ENCODE results near the gene CAMTA1.

The CAMTA1 gene

GRCh38 chr1:7515175-7515574 is 729.9 kb downstream of the CAMTA1 start:
- DNase-seq (ENCODE audit: low read depth) = peak; percentile 16
- no peak for TF ChIP-seq CTCF (IDR thresholded peaks at IDR 0.05; ENCODE audit: insufficient read depth, low read depth, low read length, missing control alignments)
- H3K4me3 ChIP-seq (ENCODE audit: low read length) = no peak overlapping the region

GRCh38 chr1:7515904-7516303 is 730.6 kb downstream of the CAMTA1 start:
- no peak for TF ChIP-seq CTCF (IDR thresholded peaks at IDR 0.05; ENCODE audit: insufficient read depth, low read depth, low read length, missing control alignments)
- H3K4me3 ChIP-seq (ENCODE audit: low read length) = no peak overlapping the region
- no peak for DNase-seq (ENCODE audit: low read depth)

- TF ChIP-seq CTCF (IDR thresholded peaks at IDR 0.05; ENCODE audit: insufficient read depth, low read depth, low read length, missing control alignments) = no peak
- no peak overlapping the region for H3K4me3 ChIP-seq (ENCODE audit: low read length)
- DNase-seq (ENCODE audit: low read depth) = no peak
Observed at GRCh38 chr1:7516341-7516740, 731.1 kb downstream of the CAMTA1 start.

GRCh38 chr1:7516929-7517328 is 731.7 kb downstream of the CAMTA1 start:
- H3K4me3 ChIP-seq (ENCODE audit: low read length) = no peak overlapping the region
- DNase-seq (ENCODE audit: low read depth) = no peak
- TF ChIP-seq CTCF (IDR thresholded peaks at IDR 0.05; ENCODE audit: insufficient read depth, low read depth, low read length, missing control alignments) = no peak

GRCh38 chr1:7517611-7518330 is 732.5 kb downstream of the CAMTA1 start:
- H3K4me3 ChIP-seq (ENCODE audit: low read length) = no peak overlapping the region
- TF ChIP-seq CTCF (IDR thresholded peaks at IDR 0.05; ENCODE audit: insufficient read depth, low read depth, low read length, missing control alignments) = no peak
- no peak for DNase-seq (ENCODE audit: low read depth)

GRCh38 chr1:7518411-7518810 is 733.2 kb downstream of the CAMTA1 start:
- TF ChIP-seq CTCF (IDR thresholded peaks at IDR 0.05; ENCODE audit: insufficient read depth, low read depth, low read length, missing control alignments) = no peak
- no peak for DNase-seq (ENCODE audit: low read depth)

More at GRCh38 chr1:7518411-7518810, 733.2 kb downstream of the CAMTA1 start:
- no peak overlapping the region for H3K4me3 ChIP-seq (ENCODE audit: low read length)

Measured in epithelial cell of esophagus (primary cell).